GM23338 (cell line): ENCODE data around the gene SLC24A4.

Source experiments
- CREB1 ChIP-seq: fragments of 250-450 bp; sonication (Bioruptor Pico); IDR thresholded peaks from 2 replicates; pipeline ENCODE4 v1.5.0; 2020; ENCODE audit warnings: low read depth, mild to moderate bottlenecking, moderate library complexity
- EZH2 ChIP-seq: fragments of 200-600 bp; sonication (generic); IDR thresholded peaks from one replicate; pipeline ENCODE4 v1.8.0; 2017; ENCODE audit warnings: antibody characterized with exemption, mild to moderate bottlenecking, low read depth; ENCODE audit not compliant: unreplicated experiment
- EZH2phosphoT487 ChIP-seq: fragments of 200-600 bp; sonication (generic); IDR thresholded peaks from one replicate; pipeline ENCODE4 v1.8.1; 2018; ENCODE audit warnings: antibody characterized with exemption; ENCODE audit not compliant: unreplicated experiment
- JUNB ChIP-seq: IDR thresholded peaks from one replicate; pipeline ENCODE4 v1.6.1; 2016; ENCODE audit warnings: antibody characterized with exemption; ENCODE audit not compliant: unreplicated experiment
- NANOG ChIP-seq: IDR thresholded peaks from 2 replicates; pipeline ENCODE4 v1.6.1; 2016; ENCODE audit warnings: antibody characterized with exemption, borderline replicate concordance
- POLR2AphosphoS5 ChIP-seq: IDR thresholded peaks from 2 replicates; pipeline ENCODE4 v1.6.1; 2016; ENCODE audit warnings: antibody characterized with exemption, low read depth
- STAT1 ChIP-seq: IDR thresholded peaks from one replicate; pipeline ENCODE4 v1.6.1; 2016; ENCODE audit warnings: antibody characterized with exemption; ENCODE audit not compliant: unreplicated experiment
- ZNF114 ChIP-seq: fragments of 250-450 bp; sonication (Bioruptor Pico); IDR thresholded peaks from 2 replicates; pipeline ENCODE4 v1.5.0; 2020; ENCODE audit warnings: mild to moderate bottlenecking, moderate library complexity
- TF ChIP-seq, protein P1 (sequence below), 2 experiments: fragments of 200-600 bp in 1 of 2; sonication (generic) in 1 of 2; conservative IDR thresholded peaks; 2 replicates each; pipeline versions ENCODE4 v1.5.1 to v1.6.1; 2016 to 2017; ENCODE audit warnings: antibody characterized with exemption in 2 of 2, low read depth in 2 of 2, mild to moderate bottlenecking in 2 of 2, moderate library complexity in 1 of 2
- TF ChIP-seq, protein P2 (sequence below): IDR thresholded peaks from one replicate; pipeline ENCODE4 v1.6.1; 2018; ENCODE audit warnings: antibody characterized with exemption; ENCODE audit not compliant: unreplicated experiment
- TF ChIP-seq, protein P3 (sequence below): fragments of 250-450 bp; sonication (Bioruptor Pico); IDR thresholded peaks from 2 replicates; pipeline ENCODE4 v1.5.0; 2020; ENCODE audit warnings: mild to moderate bottlenecking, moderate library complexity

DNA sequence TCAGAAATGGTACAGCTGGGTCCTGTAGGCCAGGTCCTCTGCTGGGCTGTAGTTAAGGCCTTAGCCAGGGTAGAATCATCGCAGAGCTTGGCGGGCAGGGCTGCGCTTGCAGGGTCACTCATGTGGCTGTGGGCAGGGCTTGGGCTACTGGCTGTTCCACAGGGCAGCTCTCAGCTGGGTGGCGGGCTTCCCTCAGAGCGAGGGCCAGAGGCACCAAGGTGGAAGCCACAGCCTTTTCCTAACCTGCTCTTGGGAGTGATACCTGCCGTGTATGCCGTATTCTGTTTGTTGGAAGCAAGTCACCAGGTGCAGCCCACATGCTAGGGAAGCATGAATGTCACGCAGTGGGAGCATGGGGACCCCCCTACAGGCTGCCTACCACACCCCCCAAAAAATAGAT, 120.8 kb downstream of the SLC24A4 start:
- TF ChIP-seq CREB1 (CRISPR knock-in tag): no peak
- no peak for TF ChIP-seq EZH2phosphoT487
- TF ChIP-seq, protein P1, sequence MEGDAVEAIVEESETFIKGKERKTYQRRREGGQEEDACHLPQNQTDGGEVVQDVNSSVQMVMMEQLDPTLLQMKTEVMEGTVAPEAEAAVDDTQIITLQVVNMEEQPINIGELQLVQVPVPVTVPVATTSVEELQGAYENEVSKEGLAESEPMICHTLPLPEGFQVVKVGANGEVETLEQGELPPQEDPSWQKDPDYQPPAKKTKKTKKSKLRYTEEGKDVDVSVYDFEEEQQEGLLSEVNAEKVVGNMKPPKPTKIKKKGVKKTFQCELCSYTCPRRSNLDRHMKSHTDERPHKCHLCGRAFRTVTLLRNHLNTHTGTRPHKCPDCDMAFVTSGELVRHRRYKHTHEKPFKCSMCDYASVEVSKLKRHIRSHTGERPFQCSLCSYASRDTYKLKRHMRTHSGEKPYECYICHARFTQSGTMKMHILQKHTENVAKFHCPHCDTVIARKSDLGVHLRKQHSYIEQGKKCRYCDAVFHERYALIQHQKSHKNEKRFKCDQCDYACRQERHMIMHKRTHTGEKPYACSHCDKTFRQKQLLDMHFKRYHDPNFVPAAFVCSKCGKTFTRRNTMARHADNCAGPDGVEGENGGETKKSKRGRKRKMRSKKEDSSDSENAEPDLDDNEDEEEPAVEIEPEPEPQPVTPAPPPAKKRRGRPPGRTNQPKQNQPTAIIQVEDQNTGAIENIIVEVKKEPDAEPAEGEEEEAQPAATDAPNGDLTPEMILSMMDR (conservative IDR thresholded peaks at IDR 0.05; ENCODE audit: low read depth in 2 of 2): no peak
- TF ChIP-seq, protein P2, sequence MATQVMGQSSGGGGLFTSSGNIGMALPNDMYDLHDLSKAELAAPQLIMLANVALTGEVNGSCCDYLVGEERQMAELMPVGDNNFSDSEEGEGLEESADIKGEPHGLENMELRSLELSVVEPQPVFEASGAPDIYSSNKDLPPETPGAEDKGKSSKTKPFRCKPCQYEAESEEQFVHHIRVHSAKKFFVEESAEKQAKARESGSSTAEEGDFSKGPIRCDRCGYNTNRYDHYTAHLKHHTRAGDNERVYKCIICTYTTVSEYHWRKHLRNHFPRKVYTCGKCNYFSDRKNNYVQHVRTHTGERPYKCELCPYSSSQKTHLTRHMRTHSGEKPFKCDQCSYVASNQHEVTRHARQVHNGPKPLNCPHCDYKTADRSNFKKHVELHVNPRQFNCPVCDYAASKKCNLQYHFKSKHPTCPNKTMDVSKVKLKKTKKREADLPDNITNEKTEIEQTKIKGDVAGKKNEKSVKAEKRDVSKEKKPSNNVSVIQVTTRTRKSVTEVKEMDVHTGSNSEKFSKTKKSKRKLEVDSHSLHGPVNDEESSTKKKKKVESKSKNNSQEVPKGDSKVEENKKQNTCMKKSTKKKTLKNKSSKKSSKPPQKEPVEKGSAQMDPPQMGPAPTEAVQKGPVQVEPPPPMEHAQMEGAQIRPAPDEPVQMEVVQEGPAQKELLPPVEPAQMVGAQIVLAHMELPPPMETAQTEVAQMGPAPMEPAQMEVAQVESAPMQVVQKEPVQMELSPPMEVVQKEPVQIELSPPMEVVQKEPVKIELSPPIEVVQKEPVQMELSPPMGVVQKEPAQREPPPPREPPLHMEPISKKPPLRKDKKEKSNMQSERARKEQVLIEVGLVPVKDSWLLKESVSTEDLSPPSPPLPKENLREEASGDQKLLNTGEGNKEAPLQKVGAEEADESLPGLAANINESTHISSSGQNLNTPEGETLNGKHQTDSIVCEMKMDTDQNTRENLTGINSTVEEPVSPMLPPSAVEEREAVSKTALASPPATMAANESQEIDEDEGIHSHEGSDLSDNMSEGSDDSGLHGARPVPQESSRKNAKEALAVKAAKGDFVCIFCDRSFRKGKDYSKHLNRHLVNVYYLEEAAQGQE: no peak
- no peak for TF ChIP-seq EZH2
- no peak for TF ChIP-seq POLR2AphosphoS5
- TF ChIP-seq, protein P3, sequence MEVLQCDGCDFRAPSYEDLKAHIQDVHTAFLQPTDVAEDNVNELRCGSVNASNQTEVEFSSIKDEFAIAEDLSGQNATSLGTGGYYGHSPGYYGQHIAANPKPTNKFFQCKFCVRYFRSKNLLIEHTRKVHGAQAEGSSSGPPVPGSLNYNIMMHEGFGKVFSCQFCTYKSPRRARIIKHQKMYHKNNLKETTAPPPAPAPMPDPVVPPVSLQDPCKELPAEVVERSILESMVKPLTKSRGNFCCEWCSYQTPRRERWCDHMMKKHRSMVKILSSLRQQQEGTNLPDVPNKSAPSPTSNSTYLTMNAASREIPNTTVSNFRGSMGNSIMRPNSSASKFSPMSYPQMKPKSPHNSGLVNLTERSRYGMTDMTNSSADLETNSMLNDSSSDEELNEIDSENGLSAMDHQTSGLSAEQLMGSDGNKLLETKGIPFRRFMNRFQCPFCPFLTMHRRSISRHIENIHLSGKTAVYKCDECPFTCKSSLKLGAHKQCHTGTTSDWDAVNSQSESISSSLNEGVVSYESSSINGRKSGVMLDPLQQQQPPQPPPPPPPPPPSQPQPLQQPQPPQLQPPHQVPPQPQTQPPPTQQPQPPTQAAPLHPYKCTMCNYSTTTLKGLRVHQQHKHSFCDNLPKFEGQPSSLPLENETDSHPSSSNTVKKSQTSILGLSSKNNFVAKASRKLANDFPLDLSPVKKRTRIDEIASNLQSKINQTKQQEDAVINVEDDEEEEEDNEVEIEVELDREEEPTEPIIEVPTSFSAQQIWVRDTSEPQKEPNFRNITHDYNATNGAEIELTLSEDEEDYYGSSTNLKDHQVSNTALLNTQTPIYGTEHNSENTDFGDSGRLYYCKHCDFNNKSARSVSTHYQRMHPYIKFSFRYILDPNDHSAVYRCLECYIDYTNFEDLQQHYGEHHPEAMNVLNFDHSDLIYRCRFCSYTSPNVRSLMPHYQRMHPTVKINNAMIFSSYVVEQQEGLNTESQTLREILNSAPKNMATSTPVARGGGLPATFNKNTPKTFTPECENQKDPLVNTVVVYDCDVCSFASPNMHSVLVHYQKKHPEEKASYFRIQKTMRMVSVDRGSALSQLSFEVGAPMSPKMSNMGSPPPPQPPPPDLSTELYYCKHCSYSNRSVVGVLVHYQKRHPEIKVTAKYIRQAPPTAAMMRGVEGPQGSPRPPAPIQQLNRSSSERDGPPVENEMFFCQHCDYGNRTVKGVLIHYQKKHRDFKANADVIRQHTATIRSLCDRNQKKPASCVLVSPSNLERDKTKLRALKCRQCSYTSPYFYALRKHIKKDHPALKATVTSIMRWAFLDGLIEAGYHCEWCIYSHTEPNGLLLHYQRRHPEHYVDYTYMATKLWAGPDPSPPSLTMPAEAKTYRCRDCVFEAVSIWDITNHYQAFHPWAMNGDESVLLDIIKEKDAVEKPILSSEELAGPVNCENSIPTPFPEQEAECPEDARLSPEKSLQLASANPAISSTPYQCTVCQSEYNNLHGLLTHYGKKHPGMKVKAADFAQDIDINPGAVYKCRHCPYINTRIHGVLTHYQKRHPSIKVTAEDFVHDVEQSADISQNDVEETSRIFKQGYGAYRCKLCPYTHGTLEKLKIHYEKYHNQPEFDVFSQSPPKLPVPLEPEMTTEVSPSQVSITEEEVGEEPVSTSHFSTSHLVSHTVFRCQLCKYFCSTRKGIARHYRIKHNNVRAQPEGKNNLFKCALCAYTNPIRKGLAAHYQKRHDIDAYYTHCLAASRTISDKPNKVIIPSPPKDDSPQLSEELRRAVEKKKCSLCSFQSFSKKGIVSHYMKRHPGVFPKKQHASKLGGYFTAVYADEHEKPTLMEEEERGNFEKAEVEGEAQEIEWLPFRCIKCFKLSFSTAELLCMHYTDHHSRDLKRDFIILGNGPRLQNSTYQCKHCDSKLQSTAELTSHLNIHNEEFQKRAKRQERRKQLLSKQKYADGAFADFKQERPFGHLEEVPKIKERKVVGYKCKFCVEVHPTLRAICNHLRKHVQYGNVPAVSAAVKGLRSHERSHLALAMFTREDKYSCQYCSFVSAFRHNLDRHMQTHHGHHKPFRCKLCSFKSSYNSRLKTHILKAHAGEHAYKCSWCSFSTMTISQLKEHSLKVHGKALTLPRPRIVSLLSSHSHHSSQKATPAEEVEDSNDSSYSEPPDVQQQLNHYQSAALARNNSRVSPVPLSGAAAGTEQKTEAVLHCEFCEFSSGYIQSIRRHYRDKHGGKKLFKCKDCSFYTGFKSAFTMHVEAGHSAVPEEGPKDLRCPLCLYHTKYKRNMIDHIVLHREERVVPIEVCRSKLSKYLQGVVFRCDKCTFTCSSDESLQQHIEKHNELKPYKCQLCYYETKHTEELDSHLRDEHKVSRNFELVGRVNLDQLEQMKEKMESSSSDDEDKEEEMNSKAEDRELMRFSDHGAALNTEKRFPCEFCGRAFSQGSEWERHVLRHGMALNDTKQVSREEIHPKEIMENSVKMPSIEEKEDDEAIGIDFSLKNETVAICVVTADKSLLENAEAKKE (CRISPR knock-in tag): no peak
- TF ChIP-seq ZNF114 (CRISPR knock-in tag): no peak
- no peak for TF ChIP-seq JUNB
- TF ChIP-seq NANOG: no peak
- TF ChIP-seq STAT1: no peak
